HG03280 (cell line): ENCODE data around the gene CALML4.
"Not testable (repeated sequence)": the region's sequence is repeated elsewhere in the genome, so short reads cannot be mapped to it uniquely, and the experiment has no call there.

ENCODE experiments used
- ATAC-seq: cut with Tn5 transposase; IDR thresholded peaks from one replicate; pipeline ENCODE4 v1.9.1; 2021; ENCODE audit warnings: mild to moderate bottlenecking, moderate library complexity; ENCODE audit not compliant: unreplicated experiment

CALML4 gene

GRCh38 chr15:68209272-68209671, 4.1 kb upstream of the CALML4 start:
- ATAC-seq = no peak

- no peak for ATAC-seq
These were observed 3.6 kb upstream of the CALML4 start for GRCh38 chr15:68208636-68209240.

GRCh38 chr15:68208136-68208535, 3.0 kb upstream of the CALML4 start:
- no peak for ATAC-seq

DNA sequence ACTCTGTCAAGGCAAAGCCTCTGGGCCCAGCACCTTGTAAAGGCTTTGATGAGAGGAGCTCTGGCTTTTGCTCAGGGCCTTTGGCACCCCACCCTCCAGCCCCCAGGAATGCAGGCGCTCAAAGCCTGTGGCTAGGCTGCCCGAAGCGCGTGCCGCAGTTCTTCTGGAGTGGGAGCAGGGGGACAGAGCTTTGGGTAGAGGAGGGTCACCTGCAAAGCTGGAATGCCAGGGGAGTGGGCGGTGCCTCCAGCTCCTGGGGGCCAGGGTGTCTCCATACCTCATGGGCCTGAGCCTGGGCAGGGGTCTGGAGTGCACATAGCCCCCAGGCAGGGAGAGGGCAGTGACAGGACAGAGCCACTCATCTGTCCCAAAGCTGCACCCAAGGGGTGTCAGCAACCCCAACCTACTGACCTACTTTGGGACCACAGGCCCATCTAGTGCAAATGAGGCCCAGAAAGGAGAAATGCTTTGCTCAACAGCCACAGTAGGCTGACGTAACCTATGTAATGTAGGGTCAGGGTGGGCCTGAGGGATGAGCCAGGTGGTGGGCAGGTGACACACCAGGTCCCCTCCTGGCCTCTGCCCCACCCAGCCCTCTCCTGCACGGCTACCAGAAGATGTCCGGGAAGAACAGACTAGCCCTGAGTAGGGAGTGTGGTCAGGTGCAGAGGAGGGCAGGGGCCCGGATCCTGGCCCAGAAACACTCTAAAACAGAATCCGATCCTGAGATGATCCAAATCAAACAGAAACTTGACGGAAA, 2.2 kb upstream of the CALML4 start:
- ATAC-seq = no peak

DNA sequence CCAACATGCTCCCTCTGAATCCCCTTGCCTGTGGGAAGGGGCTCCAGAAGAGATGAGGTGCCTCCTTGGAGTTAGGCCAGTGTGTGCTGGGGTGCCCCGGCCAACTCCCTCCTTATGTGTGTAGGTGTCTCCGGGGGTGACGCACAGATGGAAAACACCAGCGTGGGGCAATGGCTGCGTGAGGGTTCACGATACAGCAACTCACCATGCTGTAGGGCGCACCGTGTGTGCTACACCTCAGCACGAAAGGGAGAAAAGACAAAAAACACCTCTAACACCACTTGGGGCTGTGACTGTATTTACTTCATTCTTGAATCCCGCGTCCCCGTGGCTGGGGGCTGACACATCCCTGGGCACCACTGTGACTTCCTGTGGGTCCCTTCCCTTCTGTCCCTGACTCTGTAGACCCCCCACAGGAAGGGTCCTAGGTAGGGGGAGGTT, 1.6 kb upstream of the CALML4 start:
- ATAC-seq = no peak

DNA sequence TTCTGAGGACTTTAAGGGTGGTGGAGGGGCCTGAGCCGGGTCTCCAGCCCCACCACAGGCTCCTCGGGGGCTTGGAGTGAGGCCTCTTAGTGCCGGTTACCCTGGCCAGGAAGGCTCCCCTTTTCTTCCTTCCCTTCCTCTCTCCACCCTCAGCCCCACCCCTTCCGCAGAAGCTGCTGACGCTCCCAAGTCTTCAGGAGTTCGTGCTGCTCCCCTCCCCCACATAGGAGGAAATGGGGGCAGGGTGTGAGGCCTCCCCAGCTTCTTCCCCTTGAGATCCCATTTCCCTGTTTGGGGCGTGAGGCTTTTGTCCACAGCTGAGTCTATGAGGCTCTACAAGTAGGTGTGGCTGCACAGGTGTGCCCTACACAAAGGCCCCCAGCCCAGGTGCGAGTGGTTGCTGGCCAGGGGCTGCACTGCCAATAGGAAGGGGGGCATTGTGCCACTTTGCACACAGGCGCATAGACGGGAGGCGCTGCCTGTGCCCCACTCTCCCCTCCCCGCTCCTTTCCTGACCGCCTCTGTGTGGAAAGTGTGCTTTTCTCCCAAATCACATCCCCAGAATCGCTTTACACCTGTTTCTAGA, 915 bp upstream of the CALML4 start:
- ATAC-seq = no peak

DNA sequence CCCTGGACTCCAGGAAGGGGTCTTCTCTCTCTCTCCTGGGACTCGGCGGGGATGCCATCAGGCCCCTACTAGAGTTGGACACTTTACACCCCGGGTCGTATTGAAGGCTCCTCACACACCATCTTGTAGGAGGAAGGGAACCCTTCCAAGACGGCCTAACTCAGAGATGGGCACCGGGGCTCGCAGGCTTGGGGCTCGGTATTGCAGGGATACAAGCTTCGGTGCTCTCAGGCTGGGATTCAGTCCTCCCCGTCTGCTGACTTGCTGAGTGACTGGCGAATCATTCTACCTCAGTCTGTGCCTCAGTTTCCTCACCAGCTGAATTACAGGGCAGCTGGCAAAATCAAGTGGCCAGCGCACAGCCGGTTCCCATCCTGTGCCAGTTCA, 419 bp upstream of the CALML4 start:
- no peak for ATAC-seq

GRCh38 chr15:68204361-68204760, 771 bp downstream of the CALML4 start:
- ATAC-seq = no peak

GRCh38 chr15:68203956-68204355, 1.2 kb downstream of the CALML4 start:
- no peak for ATAC-seq

GRCh38 chr15:68203486-68203885, 1.6 kb downstream of the CALML4 start:
- ATAC-seq = no peak

DNA sequence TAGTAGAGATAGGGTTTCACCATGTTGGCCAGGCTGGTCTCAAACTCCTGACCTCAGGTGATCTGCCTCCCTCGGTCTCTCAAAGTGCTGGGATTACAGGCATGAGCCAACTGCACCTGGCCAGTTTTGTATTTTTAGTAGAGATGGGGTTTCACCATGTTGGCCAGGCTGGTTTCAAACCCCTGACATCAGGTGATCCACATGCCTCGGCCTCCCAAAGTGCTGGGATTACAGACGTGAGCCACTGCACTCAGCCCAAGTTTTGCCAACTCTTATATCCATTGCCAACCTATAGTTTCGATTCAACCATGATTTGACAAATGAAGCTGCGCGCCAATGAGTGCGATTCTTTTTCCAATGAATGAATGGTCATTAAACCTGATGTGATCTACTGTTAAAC, 2.1 kb downstream of the CALML4 start:
- not testable (repeated sequence) for ATAC-seq

DNA sequence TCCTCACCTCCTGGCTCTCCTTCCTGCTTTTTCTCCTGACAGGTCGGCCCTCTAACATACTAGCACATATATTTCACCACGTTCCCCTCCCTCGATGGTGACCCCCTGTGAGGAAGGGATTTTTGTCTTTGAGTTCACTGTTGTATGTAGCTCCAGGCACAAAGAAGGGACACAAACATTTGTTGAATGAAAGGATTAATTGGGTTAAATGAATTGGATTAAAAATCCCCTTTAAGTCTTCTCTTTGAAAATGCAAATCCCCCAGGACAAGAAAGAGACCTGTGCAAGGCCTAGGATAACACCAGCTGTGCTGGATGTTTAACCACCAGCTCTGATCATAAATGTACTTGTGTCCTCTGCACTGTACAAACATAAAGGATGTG, 3.3 kb downstream of the CALML4 start:
- no peak for ATAC-seq

- no peak for ATAC-seq
These were observed 3.8 kb downstream of the CALML4 start for GRCh38 chr15:68201153-68201878.

GRCh38 chr15:68200016-68200861, 4.9 kb downstream of the CALML4 start:
- ATAC-seq = no peak

DNA sequence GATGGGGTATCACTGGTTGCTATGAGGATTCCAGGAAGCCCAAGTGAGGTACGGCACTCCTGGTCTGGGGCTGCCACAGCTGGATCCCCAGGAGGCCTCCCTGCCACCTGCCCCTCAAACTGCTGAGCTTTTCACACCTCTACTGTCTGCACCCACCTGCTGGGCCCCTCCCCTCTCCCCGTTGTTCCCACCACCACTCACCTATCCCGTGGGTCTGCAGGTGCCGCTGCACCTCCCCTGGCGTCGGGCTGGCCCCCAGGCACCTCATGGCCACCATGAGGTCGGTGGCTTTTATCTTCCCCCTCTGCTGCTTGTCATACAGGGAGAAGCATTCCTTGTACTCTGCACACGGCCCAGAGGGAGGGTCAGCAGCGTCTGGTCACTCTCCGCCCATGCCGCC, 5.8 kb downstream of the CALML4 start:
- no peak for ATAC-seq

GRCh38 chr15:68197661-68198437, 7.3 kb downstream of the CALML4 start:
- no peak for ATAC-seq

GRCh38 chr15:68197170-68197492, 8.0 kb downstream of the CALML4 start:
- no peak for ATAC-seq

DNA sequence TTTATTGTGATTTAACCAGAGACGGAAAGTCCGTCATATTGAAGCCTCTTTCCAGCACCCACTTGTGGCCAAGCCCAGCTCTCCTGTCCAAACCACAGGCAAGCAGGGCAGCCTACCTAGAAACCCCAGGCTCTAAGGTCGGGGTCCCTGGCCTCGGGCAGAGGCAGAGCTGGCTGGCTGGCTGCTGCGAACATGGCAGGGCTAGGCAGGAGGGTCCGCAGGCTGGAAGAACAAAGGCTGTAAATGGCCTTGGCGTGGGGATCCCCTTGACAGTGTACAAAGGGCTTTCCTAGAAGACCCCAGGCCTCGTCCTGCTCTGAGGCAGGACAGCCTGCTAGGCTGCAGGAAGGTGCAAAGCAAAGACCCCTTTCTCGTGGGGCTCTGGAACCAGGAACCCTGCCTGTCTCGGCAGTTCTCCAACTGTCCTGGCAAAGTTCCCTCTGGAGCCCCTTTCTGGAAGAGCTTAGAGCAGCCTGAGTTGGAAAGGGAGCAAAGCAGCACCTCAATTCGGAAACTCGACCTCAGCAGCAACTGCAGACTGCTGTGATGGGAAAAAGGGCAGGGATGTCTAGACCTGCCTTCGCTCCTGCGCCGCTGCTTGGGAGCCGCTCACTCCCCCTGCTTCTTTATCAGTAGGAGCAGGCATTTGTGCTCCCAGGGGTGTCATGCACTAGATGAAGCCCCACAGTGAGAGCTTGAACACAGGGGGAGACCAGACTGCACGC, 8.5 kb downstream of the CALML4 start:
- ATAC-seq = no peak

DNA sequence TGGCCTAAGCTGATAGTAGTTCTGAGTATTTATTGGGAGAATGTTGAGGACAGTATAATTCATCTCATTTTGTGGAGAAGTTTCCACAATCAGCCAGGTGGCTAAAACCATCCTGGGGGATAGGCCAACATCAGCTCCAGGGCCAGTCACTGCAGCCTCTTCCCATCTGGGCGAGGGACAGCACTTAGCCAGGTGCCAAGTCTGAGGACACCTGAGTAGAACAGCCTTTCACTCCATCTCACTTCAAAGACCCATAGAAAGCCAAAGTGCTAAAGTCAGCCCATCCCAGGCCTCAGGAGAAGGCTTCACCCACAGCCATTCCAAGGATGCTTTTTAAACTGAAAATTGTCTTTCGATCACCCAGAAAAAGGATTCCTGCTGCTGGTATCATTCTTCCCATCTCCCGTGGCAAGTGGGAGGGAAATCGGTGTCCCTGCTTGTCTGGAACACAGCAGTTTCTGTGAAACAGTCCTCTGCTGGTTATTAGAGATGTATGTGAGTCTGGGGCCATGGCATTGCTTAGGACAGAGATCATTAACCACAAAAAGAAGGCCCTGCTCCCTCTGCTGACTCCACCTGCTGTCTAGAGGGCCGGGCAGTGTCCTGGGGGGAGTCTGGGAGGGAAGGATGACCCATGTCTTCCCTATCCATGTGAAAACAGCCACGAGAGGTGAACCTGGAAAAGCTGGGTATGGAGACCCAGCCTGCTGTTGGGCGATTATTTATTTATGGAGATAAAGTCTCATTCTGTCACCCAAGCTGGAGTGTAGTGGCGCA, 9.6 kb downstream of the CALML4 start:
- ATAC-seq = no peak
